Uterus (tissue), 2 donors: ENCODE results near the gene MUC5B.

Experiments
- POLR2A ChIP-seq, 2 donors: fragments of 450-650 bp; IDR thresholded peaks; one replicate each; pipeline ENCODE4 v1.6.1; 2016; ENCODE audit warnings: antibody characterized with exemption in 2 of 2, mild to moderate bottlenecking in 1 of 2, moderate library complexity in 1 of 2
- TF ChIP-seq, protein P1 (sequence below), 4 experiments: fragments of 200-600 bp in 2 of 4; fragments of 450-650 bp in 2 of 4; sonication (generic) in 2 of 4; IDR thresholded peaks; one replicate each; pipeline ENCODE4 v1.5.1; 2016 to 2019; ENCODE audit warnings: antibody characterized with exemption in 4 of 4, mild to moderate bottlenecking in 2 of 4, moderate library complexity in 1 of 4

DNA sequence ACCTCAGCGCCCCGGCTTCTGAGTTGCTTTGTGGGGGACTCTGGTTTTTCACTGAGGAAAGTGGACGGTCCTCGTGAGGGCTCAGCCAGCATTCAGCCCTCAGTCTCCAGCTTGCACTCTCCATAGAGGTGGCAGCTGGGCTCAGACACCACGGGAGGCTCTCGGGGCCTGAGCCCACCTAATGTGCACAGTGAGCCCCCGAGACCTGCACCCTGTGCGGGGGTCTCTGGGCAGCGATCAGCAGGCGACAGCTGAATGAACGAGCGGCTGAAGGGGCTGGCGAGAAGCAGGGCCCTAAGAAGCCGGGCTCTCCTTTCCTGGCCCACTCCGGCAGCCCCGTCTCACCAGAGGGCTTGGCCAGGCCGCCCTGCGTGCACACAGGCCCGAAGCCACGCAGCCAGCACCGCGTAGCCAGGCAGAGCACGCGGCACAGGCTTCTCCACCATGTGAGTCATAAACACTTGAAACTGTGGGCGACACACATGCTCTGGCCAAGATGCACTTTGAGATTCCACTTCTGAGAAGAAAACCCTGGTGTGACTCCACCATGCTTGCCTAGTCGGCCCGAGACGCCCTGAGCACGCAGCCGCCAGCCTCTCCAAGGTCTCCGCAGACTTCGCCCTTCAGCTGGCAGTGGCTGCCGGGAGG lies 58.6 kb downstream of the MUC5B start:
- TF ChIP-seq, protein P1, sequence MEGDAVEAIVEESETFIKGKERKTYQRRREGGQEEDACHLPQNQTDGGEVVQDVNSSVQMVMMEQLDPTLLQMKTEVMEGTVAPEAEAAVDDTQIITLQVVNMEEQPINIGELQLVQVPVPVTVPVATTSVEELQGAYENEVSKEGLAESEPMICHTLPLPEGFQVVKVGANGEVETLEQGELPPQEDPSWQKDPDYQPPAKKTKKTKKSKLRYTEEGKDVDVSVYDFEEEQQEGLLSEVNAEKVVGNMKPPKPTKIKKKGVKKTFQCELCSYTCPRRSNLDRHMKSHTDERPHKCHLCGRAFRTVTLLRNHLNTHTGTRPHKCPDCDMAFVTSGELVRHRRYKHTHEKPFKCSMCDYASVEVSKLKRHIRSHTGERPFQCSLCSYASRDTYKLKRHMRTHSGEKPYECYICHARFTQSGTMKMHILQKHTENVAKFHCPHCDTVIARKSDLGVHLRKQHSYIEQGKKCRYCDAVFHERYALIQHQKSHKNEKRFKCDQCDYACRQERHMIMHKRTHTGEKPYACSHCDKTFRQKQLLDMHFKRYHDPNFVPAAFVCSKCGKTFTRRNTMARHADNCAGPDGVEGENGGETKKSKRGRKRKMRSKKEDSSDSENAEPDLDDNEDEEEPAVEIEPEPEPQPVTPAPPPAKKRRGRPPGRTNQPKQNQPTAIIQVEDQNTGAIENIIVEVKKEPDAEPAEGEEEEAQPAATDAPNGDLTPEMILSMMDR (IDR thresholded peaks at IDR 0.05): no peak
- no peak for TF ChIP-seq POLR2A (IDR thresholded peaks at IDR 0.05)
